ENCODE measurements around the gene DECR2.

Gene DECR2

GRCh38 chr16:441447-441846 lies 39.8 kb downstream of the DECR2 start:
- no peak overlapping the region for H3K4me2 ChIP-seq (ENCODE audit: low read depth, low read length, poor library complexity, severe bottlenecking)
- TF ChIP-seq CTCF (conservative IDR thresholded peaks at IDR 0.05; ENCODE audit: low read length): no peak
- no peak for TF ChIP-seq EZH2phosphoT487 (IDR thresholded peaks at IDR 0.05; ENCODE audit: borderline replicate concordance)
- no peaks in the 10 kb centered on the region for H3K9me2 ChIP-seq (replicated peaks; ENCODE audit: low read depth, low read length)
- no peaks in the 10 kb centered on the region for H3F3A ChIP-seq (ENCODE audit: low read depth)
- H3K27me3 ChIP-seq (ENCODE audit: insufficient read depth, low read length, poor library complexity, severe bottlenecking): no peaks in the 10 kb centered on the region
- no peaks in the 10 kb centered on the region for H4K20me1 ChIP-seq (ENCODE audit: insufficient read depth, low read length, poor library complexity, severe bottlenecking)
- no peaks in the 10 kb centered on the region; the same call in 1 of the 2 replicates for H3K79me2 ChIP-seq (ENCODE audit: insufficient read depth, low read length)
- H3K9ac ChIP-seq (ENCODE audit: low read depth, low read length, poor library complexity, severe bottlenecking): no peak overlapping the region
- H3K4me3 ChIP-seq (ENCODE audit: low read length, poor library complexity, severe bottlenecking): no peak overlapping the region
- no peaks in the 10 kb centered on the region for H3K4me1 ChIP-seq (ENCODE audit: insufficient read depth, low read length, poor library complexity, severe bottlenecking)
- no peaks in the 10 kb centered on the region for H3K9me3 ChIP-seq (ENCODE audit: insufficient read depth, low read depth, low read length)
- no peaks in the 10 kb centered on the region for H3K36me3 ChIP-seq (ENCODE audit: insufficient read depth, low read length)
- H2AFZ ChIP-seq (ENCODE audit: low read length): no peak overlapping the region

GRCh38 chr16:442976-443375 lies 41.3 kb downstream of the DECR2 start:
- H3K79me2 ChIP-seq (ENCODE audit: insufficient read depth, low read length): no peaks in the 10 kb centered on the region; the same call in 1 of the 2 replicates
- H3K36me3 ChIP-seq (ENCODE audit: insufficient read depth, low read length): no peaks in the 10 kb centered on the region
- no peak for TF ChIP-seq CTCF (conservative IDR thresholded peaks at IDR 0.05; ENCODE audit: low read length)
- TF ChIP-seq EZH2phosphoT487 (IDR thresholded peaks at IDR 0.05; ENCODE audit: borderline replicate concordance): no peak
- H3F3A ChIP-seq (ENCODE audit: low read depth): no peaks in the 10 kb centered on the region
- no peak overlapping the region for H3K4me2 ChIP-seq (ENCODE audit: low read depth, low read length, poor library complexity, severe bottlenecking)
- H3K27me3 ChIP-seq (ENCODE audit: insufficient read depth, low read length, poor library complexity, severe bottlenecking): no peaks in the 10 kb centered on the region
- no peak overlapping the region for H3K9ac ChIP-seq (ENCODE audit: low read depth, low read length, poor library complexity, severe bottlenecking)
- H2AFZ ChIP-seq (ENCODE audit: low read length): no peak overlapping the region
- H3K4me1 ChIP-seq (ENCODE audit: insufficient read depth, low read length, poor library complexity, severe bottlenecking): no peaks in the 10 kb centered on the region
- H3K9me2 ChIP-seq (replicated peaks; ENCODE audit: low read depth, low read length): no peaks in the 10 kb centered on the region
- H3K9me3 ChIP-seq (ENCODE audit: insufficient read depth, low read depth, low read length): no peaks in the 10 kb centered on the region
- no peak overlapping the region for H3K4me3 ChIP-seq (ENCODE audit: low read length, poor library complexity, severe bottlenecking)
- no peaks in the 10 kb centered on the region for H4K20me1 ChIP-seq (ENCODE audit: insufficient read depth, low read length, poor library complexity, severe bottlenecking)

- Histone ChIP-seq H3K9me3 (ENCODE audit: insufficient read depth, low read depth, low read length) (no peaks in the 10 kb centered on the region), H3K4me3 (ENCODE audit: low read length, poor library complexity, severe bottlenecking) (no peak overlapping the region), H2AFZ (ENCODE audit: low read length) (no peak overlapping the region), H3F3A (ENCODE audit: low read depth) (no peaks in the 10 kb centered on the region), H3K79me2 (ENCODE audit: insufficient read depth, low read length) (no peaks in the 10 kb centered on the region; the same call in 1 of the 2 replicates), H3K36me3 (ENCODE audit: insufficient read depth, low read length) (no peaks in the 10 kb centered on the region), H3K9ac (ENCODE audit: low read depth, low read length, poor library complexity, severe bottlenecking) (no peak overlapping the region), H4K20me1 (ENCODE audit: insufficient read depth, low read length, poor library complexity, severe bottlenecking) (no peaks in the 10 kb centered on the region), H3K27me3 (ENCODE audit: insufficient read depth, low read length, poor library complexity, severe bottlenecking) (no peaks in the 10 kb centered on the region), H3K9me2 (replicated peaks; ENCODE audit: low read depth, low read length) (no peaks in the 10 kb centered on the region), H3K4me1 (ENCODE audit: insufficient read depth, low read length, poor library complexity, severe bottlenecking) (no peaks in the 10 kb centered on the region), H3K4me2 (ENCODE audit: low read depth, low read length, poor library complexity, severe bottlenecking) (no peak overlapping the region)
- no peak for TF ChIP-seq EZH2phosphoT487 (IDR thresholded peaks at IDR 0.05; ENCODE audit: borderline replicate concordance)
- TF ChIP-seq CTCF (conservative IDR thresholded peaks at IDR 0.05; ENCODE audit: low read length): no peak
Measured at GRCh38 chr16:444027-444426, 42.3 kb downstream of the DECR2 start.

All from Loucy (cell line).